ENCODE measurements around the gene MICAL2.

The MICAL2 gene

DNA sequence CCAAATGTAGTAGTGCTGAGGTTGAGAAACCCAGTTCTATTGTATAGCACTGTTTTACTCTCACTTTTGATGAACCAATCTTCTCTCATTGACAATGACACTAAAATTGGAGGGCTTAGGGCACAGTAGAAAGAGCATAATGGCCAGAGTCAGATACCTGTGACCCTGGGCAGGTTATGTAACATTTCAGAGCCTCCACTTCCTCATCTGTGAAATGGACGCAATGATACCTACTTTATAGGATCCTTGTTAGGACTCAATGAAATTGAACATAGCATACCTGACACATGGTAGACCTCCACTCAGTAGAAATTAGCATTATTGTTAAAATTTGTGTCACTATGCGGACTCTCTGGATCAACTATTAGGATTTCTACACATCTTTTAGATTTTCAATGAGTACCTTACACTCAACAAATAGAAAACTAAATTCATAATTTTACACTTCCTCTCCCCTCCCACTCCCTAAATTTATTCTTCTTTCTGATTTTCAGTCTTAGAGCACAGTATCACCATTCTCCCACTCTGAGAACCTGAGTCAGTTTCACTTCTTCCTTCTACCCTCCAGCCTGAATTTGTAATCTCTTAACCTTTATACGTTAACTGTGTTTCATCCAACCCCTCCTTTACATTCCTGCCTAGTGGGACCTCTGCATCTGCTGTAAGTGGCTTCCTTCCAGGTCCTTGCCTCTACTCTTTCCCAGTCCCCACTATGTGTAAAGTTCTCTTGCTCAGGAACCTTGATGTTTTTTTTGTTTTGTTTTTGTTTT is 78.3 kb downstream of the MICAL2 start:
- no peak for DNase-seq (ENCODE audit: low read depth)

DNA sequence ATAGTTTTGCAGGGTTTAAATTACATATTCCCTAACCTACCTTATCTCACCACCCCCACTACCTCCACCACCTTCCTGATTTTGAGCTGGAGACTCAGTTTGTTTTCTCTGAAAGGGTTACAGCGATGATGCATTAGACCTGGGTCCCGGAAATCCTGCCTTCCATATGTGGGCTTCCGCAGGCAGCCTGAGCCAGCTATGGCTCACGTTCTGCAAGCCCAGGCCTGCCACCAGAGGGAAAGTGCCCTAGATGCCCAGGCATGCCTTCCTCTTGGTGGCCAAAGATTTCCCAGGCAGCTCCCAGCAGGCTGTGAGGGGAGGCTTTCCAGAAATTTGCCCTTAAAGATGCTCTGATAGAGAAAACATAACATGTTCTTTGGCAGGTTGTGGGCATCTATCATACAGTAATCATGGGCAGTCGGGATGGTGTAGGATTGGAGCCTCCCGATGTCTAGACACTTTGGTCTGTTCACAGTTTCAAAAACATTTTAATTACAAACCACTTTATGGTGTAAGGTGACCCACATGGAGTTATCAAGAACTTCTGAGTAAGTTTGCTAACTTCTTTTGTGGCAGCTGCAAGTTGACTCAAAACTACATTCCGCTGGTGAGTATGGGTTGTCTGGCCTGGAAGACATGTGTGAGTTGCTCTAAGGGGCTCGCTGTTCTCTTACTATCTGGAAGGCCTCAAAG is 79.3 kb downstream of the MICAL2 start:
- no peak for DNase-seq (ENCODE audit: low read depth)

DNA sequence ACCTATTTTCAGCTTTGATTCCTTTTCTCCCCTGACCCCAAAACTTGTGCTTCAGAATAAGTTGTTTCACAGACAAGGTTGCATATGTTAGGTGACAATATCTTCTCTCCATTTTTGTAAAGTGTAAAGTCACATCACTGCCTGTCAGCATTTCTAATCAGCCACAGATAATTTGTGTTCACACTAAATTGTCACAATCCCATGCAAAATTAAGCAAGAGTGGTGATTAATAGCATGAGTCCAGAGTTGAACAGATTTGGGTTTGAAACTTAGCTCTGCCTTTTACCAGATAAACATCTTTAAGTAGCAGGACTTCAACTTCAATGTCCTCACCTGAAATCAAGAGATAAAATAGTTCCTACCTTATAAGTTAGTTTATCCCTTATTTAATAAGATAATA is 80.1 kb downstream of the MICAL2 start:
- DNase-seq (ENCODE audit: low read depth): no peak

DNA sequence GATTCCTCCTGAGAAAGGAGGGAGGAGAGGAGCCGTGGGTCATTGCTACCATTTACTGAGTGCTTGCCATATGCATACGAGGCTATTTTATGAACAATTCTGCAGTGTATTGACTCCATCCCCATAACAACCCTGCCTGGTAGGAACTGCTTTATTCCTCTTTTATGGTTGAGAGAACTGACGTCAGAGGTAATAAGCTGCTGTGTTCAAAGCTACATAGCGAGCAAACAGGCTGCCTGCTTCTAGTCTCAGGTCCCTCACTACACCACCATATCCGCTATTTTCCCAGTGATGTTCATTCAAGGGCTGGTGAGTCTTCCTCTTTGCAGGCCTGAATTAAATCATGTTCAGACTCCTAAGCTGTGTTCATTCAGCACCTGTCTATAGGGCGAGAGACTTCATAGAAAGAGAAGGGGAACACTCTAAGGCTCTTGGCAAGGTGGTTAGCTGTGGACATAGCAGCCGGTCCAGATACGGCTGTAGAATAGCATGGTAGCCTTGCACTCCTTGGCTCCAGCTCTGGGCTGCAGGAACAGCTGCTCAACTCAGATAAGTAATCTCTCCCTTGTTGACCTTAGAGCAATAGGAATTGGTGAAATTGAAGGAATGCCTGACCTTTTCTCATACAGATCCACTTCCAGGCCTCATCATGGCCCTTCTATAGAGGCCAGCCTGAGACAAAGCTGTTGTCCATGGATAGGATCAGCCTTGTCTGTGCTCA is 82.6 kb downstream of the MICAL2 start:
- no peak for DNase-seq (ENCODE audit: low read depth)

DNA sequence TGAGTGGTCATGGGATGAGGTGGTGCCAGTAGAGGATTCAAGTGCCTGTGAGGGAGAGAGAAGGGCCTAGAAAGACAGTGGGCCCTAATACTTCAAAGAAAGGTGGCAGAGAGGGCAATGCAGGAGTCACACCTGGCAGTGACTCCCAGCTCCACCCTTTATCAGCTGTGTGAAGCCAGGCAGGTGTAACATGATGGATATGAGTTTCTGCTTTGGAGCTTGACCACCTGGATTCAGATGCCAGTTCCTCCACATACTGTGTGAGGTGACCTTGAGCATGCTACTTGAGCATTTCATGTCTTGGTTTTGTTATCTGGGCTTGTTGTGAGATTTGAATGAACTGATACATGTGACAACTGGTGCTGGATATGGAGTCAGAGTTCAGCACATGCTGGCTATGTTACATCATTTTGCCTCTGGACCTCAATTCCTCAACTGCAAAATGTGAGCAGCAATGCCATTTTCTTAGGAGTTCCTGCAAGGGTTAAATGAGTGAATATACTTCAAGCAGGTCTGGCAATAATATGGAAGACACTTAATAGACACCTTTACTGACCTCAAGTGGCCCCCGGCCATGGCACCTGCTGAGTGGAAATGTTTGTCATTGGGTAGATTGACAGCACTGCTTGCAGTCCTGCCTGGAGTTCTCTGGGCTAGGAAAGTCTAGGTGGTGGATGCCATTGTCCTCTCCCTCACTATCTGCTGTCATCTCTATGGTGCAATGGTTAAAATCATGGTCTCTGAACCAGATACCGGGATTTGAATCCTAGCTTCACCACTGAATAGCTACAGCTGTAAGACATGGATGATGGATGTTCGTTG is 83.3 kb downstream of the MICAL2 start:
- no peak for DNase-seq (ENCODE audit: low read depth)

DNA sequence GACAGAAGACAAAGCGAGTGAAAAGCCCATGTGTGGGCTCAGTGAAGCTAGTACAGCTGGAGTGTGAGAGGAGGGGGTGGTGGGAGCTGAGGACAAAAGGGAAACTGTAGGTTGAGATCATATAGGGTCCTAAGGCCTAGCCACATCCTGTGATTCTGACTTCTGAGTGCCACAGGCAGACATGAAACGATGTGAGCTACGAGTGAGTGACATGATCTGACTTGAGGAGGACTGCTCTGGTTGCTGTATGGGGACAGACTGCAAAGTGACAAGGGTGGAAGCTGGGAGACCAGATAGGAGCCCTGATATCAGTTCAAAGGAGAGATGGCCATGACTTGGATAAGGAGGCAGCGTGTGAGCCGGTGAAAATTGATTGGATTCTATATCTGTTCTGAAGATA is 85.4 kb downstream of the MICAL2 start:
- peak; percentile 33 for DNase-seq (ENCODE audit: low read depth)

DNA sequence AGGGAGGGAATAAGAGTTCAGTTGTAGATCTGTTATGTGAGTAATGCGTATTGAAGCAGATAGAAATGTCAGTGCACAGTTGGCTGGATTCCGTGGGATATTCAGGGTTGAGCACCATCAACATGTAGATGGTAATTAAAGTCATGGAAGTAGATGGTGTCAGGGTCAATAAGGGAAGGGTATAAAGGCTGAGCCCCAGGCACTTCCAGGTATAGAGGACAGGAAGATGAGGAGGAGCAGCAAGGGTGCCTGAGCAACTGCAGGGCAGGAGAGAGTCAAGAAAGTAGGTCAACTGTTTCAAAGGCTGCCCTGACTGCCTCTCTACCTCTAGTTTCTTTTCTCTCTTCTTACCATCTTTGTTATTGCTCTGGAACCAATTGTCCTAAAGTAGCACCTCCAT is 85.9 kb downstream of the MICAL2 start:
- DNase-seq (ENCODE audit: low read depth): no peak

DNA sequence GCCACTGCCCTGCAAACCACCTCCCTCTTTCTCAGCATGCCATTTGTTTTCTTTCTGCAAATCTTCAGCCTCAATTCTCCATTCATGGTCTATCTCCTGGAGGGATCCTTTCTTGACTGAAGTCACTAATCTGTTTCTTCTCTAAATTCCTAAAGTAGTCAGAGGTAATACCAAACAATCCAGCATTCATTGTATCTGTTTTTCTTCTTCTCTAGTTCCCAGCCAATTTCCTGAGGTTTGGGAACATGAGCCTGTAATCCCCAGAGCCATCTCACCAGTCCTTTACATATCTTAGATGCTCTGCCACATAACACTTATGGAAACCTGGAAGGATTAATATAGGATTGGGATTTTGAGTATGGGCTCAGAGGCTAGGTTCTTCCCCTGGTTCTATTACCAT is 86.5 kb downstream of the MICAL2 start:
- DNase-seq (ENCODE audit: low read depth): no peak

DNA sequence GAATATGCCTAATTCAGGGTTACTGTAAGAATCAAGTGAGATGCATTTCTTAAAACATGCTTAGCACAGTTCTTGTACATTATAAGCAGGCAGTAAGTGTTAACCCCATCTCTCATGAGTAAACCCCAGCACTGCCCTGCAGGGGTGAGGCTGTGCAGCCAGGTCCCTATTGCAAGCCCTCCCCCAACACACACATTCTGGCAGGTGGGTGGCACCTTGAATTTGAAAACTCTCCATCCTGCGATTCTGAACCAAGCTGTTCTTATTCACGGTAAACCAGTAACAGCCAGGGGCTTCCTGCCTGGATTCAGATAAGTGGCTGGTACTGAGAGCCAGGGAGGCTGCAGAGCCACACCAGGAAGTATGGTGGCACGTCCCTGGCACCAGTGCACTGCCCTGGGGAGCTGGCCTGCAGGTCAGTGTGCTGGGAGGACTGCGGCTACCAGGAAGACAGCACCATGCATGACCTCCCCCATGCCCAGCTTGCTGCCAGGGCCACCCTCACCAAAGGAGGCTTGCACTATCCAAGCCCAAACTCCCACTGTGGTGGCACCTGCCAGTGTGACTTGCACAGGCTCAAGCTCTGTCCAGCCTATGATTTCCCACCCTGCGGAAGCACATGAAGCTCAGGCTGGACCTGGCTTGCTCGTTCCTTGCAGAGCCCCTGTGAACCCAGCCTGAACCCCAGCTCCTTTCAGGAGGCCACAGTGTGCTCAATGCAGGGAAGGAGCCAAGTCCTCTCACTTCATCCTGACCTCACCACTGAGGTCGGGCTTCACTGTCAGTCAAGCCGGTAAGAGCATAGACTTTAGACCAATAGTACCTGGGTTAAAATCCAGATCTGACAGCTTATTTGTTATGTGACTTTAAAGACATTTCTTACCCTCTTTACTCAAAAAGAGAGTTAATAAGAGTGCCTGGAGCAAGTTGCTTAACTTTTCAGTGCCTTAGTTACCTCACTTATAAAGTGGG is 88.1 kb downstream of the MICAL2 start:
- no peak for DNase-seq (ENCODE audit: low read depth)

DNA sequence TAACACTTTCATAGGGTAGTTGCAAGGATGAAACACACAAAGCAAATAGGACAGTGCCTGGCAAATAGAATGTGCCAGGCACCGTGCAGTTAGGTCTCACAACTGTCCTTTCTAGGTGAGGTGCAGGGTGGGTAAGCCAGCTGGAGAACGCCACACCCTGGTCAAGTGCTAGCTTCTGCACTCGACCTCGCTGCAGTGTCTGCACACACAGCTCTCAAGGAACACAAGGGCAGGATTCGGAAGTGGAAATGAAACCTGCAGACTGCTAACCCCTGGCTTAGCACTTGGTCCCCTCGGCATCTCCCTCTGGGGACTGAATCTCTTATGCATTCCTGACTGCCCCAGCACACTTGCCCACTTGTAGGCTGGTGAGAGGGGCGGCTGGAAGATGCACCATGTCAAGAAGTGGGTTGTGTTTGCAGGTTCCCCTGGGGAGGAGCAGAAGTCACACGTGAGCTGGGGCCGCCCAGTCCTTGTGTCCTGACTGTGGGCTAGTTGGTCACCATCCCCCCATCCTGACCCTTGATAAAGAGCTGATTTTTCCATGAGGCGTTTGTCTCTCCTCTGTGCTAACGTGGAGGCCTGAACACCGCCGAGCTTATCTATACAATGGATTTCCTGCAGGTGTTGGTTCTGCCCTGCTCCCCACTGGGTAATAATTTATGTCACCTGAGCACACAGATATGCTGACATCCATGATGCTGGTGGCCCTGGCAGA is 89.0 kb downstream of the MICAL2 start:
- DNase-seq (ENCODE audit: low read depth): no peak

DNA sequence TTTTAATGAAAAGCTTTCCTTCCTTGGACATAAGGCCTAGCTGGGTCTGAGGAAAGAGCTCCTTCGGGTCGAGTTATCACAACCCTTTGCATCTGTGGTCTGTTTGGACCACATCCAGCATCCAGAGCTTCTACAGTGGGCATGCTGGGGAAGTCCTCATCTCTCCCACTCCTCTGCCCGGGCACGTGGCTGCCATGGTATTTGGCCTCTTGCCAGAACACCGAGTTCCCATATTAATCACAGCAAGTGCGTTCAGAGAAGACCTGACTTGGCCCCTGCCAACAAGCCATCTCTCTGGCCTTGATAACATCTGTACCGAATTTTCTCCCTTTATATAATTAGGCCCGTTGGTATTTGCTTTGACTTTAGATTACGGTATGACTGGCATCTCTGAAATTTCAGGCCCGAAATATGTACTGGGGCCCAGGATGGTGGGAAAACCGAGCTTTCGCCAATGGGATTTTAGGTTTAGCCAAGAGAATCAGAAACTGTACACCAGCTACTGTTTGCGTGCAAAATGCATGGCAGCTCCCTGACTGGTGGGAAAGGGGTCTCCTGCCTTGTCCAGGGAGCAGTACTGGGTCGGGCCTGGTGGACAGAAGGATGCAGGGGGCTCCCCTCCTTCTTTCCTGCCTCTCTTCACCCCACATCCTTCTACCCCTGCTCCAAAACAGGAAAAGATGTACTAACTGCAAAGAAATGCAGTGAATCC is 90.0 kb downstream of the MICAL2 start:
- no peak for DNase-seq (ENCODE audit: low read depth)

DNA sequence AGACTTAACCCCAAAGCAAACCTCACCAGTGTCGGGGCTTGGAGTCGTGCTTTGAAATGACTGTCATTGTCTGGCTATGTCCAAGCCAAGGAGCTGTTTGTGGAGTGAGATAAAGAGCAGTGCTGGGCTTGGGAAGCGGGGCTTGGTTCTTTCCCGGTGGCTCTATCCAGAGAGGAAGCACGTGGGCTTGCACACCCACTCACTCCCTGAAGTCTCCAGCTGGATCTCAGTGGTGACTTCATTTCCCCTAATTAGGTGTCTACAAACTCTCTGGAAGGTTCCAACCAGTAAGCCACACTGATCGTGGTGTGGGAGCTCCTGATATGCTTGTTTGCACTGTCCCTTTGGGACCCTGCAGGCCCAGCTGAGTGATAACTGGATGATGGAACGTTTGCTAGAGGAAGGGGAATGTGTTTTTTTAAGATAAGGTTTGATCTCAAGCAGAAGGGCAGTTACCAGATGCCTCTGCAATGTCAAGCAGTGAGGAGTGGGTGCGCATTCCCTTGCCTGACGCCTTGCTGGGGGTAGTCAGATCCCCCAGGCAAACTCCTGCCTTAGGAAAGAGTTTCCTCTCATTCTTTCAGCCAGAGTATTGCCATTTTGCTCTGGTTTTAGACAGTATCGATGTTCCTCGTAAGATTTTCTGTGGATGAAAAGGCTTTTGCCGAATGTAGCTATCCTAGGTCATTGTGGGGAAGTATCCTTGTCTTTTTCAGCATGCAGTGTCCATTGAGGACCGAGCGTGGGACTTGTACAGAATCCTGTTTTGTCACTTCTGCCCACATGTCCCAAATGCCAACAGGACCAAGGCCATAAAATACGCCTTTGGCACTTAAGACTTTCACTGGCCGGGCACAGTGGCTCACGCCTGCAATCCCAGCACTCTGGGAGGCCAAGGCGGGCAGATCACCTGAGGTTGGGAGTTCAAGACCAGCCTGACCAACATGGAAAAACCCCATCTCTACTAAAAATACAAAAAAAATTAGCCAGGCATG is 90.9 kb downstream of the MICAL2 start:
- DNase-seq (ENCODE audit: low read depth): no peak

DNA sequence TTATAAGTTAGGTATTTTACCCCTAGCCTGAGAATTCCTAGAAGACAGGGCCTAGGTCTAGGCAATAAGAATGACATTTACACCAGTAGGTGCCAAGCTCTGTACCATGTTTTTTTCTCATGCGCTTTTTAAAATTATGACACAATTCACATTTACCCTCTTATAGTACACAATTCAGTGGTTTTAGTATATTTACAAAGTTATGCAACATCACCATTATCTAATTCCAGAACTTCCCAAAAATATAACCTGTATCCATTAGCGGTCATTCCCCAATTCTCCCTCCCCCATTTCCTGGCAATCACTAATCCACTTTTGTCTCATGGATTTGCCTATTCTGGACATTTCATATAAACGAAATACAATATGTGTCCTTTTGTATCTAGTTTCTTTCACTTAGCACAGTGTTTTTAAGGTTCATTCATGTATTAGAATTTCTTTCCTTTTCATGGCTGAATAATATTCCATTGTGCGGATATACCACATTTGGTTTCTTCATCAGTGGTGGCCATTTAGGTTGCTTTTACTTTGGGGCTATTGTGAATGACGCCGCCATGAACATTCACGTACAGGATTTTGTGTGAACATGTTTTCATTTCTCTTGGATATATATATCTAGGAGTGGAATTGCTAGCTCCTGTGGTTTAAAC is 92.4 kb downstream of the MICAL2 start:
- DNase-seq (ENCODE audit: low read depth): no peak

DNA sequence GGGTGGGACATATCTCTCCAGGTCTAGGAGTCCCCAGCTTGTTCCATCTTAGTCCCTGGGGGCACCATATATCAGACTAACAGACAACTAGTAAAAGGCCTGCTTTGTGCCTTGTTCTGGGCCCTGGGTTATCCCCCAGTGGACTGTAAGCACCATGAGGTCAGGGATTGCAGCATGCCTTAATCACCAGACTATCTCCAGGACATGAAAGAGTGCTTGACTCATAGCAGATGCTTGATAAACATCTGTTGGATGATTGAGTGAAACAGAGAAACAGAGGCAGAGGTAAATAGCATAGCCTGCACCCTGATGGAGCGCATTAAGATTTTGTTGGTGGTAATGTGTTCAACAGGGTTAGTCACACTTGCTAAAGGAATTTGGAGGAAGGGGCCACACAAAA is 94.1 kb downstream of the MICAL2 start:
- DNase-seq (ENCODE audit: low read depth): no peak

DNA sequence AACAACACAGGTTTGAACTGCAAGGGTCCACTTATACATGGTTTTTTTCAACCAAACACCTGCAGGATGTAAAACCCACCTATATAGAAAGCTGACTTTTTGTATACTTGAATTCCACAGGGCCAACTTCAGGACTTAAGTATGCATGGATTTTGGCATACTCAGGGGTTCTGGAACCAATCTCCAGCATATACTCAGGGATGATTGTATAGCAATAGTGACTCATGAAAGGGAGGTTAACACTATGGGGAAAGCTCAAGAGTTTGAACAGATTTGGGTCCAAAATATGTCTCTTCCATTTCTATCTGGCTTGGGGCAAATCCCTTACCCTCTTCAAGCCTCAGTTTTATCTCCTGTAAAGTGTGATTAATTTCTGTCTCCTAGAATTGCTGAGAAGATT is 94.9 kb downstream of the MICAL2 start:
- no peak for DNase-seq (ENCODE audit: low read depth)

DNA sequence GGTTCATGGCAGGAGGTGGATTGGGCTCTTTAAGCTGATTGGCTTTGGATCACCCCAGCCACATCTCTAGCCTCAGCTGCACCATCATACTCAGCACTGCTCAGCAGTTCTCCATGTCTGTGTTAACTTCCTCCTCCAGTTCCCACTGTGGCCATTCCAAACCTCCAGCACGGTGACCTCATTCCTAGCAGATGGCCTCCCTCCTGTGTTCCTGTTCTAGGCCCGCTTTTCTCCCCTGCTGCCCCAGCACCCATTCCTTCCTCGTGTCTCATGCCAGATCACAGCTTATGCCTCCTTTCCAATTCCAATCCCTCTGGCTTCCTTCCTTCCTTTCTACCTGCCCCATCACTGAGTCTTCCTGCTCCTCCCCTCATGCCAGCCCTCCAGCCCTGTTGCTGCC is 96.1 kb downstream of the MICAL2 start:
- no peak for DNase-seq (ENCODE audit: low read depth)

DNA sequence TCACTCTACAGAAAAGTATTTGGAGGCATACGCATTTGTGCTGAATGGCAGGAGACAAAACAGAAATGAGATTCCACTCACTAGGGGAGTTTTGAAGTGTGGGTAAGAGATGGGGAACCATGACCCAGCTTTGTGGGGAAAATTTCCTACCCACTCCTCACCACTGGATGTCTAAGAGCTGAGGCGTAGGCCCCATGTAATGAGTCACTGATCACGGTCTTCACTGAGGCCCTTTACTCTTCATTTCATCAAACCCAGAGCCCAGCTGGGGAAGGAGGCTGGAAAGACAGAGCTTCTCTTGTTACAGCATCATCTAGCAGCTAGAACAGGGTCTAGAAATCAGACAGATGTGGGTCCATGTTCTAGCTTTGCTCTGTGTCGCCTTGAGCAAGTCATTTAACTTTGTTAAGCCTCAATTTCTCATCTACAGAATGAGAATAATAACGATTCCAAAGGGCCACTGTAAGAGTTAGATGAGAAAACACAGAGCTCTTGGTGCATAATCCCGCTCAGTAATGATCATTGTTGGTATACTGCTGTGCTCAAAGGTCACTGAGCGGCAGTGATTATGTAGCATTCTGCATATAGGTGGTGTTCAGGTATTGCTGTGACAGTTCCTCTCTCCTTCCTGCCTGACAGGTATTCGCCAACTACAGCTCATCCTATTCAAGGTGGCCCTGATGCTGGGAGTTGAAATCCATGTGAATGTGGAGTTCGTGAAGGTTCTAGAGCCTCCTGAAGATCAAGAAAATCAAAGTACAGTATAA is 97.2 kb downstream of the MICAL2 start:
- no peak for DNase-seq (ENCODE audit: low read depth)
